CD1c-positive myeloid dendritic cell (primary cell): ENCODE results near the gene ADAMTSL2.

Experiments used
- DNase-seq: peaks from one replicate; pipeline ENCODE4 v3.0.0-alpha.2; 2016; ENCODE audit errors: extremely low spot score

ADAMTSL2 gene

GRCh38 chr9:133534346-133535291, at the start of gene ADAMTSL2:
ADAMTSL2 (plus strand) TSS chr9:133534704; CDS start chr9:133536713, 2,009 bp downstream.
- peak; percentile 26 for DNase-seq

- DNase-seq, result peak; percentile 27
Observed at GRCh38 chr9:133485531-133486260, 48.8 kb upstream of the ADAMTSL2 start.

GRCh38 chr9:133487331-133487725, 47.2 kb upstream of the ADAMTSL2 start:
- no peak for DNase-seq

DNA sequence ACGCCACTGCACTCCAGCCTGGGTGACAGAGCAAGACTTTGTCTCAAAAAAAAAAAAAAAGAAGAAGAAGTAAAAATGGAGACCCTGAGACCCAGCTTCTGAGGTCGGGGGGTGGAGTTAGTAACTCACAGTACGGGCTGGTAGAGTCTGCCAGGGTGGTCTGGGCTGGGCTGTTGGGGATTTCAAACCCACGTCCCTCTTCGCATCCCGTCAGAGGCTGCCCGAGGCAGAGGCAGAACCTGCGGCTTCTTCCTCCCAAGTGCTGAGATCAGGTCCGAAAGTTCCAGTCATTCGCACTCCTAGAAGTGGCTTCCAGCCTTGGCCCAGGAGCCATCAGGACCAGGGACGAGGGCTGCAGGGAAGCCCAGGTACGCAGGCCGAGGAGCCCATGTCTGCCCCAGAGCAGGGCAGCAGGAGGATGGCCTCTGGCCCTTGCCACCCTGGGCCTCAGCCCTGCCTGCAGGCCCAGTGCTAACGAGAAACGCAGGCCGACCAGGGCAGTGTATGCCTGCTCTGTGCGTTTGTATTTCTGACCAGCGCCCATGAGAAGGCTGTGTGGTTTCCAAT, 45.7 kb upstream of the ADAMTSL2 start:
- no peak for DNase-seq

DNA sequence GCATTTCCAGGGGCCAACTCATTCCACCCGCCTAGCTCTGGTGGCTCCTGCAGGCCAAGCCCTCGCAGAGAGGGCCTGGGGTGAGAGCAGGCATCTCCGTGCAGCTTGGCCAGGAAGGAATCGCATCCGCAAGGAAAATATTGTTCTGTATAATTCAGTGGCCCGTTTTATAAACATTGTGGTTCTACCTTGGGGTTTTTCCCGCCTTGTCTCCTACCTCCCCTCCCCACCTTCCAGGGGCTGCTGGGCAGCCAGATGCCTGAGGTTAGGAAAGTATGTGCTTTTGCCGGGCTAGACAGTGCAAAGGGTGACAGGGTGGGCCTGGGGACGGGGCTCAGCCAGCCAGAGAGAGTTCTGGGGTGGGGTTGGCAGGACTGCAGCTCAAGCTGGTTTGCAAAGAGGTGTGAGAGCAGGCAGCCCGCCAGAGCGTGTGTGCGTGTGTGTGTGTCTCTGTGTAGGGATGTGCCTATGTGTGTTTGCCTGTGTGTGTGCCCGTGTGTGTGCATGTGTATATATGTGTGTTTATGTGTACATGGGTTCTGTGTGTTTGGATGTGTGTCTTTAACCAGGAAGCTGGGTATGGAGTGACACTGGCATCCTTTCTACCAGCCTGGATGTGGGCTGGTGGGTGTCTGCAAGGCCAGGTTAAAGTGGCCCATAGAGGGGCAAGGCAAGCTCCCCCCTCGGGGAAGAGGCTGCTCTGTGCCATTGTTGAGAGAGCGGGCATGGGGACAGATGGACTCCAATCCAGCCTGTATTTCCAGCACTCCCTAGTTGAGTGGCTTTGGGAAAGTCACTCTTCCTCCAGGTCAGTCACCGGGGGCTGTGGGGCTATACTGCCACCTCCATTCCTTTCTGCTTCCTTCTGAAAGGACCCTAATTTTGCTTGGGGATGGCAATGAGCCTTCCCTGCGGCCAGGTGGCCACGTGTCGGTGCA, 45.0 kb upstream of the ADAMTSL2 start:
- no peak for DNase-seq

DNA sequence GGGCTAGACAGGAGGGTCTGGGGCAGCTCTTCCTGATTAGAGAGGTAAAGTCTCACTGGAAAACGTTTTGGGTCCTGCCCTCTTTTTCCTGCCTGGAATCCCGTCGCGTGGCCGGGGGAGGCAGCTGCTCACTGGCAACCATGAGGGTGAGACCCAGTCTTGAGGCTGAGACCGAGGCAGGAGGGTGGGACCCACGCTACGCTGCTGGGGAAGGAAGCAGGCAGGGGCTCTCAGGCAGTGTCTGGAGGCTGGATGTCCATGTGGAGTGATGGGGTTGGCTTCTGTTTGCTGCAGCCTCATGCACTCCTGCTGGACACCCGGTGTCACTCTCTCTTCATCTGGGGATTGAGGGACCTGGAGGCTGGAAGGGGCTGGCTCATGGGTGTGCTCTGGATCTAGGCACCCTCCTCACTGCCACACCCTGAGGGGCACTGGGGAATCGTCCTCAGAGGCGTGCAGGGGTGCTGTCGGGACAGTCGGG, 44.3 kb upstream of the ADAMTSL2 start:
- DNase-seq, result no peak

DNA sequence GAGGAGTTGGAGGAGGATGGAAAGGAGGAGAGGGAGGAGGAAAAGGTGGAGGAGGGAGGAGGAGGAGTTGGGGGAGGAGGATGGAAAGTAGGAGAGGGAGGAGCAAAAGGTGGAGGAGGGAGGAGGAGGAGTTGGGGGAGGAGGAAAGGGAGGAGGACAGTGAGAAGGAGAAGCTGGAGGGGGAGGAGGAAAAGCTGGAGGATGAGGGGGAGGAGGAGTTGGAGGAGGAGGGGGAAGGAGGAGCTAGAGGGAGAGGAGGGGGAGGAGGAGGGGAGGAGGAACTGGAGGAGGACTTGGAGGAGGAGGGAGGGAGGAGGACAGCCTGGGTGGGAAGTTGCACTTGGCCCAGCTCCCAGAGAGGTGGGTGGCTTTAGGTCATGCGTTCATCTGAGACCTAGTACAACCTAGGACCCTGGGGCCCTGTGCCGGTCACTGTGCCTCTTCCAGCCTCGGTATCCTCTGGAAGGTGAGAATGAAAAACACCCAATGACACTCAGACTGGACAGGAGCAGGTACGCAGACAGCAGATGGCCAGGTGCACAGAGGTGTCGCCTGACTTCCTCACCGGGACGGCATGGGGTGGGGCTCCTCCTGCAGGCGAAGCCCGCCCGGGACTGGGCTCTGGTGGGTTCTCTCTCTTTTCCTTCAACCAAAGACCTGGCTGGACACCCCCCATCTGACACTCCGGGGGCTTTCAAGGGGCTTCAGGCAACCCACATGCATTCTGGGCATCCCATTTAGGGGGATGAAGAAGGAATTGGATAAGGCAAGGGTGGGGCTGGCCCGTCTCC, 43.4 kb upstream of the ADAMTSL2 start:
- DNase-seq, result no peak

DNA sequence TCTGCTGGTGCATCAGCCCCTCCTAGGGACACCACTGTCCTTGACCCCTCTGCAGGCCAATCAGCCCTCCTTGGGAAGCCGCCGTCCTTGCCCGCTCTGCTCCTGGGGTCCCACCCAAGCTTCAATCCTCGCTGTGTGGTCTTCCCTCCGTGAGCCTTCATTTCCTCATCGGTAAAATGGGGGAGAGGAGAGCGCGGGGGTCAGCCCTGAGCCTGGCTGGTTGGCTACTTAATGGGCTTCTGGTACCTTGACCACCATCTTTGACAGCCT, 42.9 kb upstream of the ADAMTSL2 start:
- DNase-seq, result no peak

DNA sequence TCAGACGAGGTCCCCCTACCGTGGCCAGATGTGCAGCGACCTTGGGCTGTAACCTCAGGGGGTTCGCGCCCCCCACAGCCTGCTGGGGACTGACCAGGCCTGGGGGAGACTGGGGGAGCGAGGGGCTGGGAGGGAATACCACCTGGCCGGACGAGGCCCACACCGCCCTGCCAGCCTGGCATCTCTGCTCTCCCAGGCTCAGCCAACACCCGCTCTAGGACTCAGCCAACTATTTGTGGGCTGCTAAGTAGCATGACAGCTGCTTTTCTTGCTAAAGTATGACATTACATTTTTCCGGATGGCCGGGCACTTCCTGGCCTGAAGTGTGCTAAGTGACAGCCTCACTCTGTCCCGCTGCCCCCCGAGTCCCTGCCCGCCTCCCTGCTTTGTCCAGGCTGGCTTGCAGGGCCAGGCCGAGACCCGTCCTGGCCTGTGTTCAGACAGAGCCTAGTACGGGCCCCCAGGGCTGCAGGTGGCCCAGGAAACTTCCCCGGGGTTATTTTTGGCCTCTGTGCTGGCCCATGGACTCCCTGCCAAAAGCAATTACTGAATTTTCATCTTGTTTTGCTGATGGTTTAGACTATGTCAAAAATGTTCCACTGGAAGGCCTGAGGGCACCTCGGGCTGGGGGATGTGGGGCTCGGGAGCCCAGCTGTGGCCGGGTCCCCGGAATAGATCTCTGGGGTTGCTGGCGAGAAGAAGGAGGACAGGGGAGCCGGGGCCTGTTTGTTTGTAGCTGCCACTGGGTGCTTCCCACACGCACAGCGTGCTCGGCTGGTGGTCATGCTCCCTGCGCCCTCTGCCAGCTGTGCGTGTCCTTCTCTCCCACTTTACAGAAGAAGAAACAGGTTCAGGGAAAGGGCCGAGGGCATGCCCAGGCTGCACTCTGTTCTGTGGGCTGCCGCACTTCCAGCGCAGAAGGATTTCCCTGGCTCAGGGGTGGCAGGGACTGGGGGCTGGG, 42.2 kb upstream of the ADAMTSL2 start:
- DNase-seq, result no peak

- DNase-seq, result no peak
Observed at GRCh38 chr9:133493428-133493827, 41.1 kb upstream of the ADAMTSL2 start.

DNA sequence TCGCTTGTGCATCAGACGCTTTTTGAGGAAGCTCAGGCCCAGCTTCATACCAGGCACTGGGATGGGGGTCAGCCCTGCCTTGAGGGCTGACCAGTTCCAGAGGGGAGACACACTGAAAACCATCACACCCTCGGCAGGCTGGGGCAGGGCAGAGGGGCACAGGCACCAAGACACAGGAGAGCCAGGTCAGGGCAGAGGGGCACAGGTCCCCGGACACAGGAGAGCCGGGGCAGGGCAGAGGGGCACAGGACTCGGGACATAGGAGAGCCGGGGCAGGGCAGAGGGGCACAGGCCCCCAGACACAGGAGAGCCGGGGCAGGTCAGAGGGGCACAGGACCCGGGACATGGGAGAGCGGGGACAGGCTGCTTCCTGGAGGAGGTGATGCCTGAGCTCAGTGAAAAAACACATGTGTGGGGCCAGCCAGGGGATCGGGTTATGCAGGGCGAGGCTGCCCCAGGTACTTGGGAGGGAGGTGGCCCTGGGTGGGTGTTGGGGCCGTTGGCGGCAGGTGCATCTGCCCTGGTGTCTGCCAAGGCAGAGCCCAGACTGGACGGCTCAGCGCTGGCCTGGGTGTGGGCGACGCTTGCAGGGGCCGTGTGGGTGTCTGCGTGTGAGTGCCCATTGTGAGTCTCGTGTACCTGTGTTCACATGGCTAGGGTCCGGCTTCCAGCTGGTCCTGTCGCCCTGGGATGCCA, 40.5 kb upstream of the ADAMTSL2 start:
- DNase-seq, result no peak

DNA sequence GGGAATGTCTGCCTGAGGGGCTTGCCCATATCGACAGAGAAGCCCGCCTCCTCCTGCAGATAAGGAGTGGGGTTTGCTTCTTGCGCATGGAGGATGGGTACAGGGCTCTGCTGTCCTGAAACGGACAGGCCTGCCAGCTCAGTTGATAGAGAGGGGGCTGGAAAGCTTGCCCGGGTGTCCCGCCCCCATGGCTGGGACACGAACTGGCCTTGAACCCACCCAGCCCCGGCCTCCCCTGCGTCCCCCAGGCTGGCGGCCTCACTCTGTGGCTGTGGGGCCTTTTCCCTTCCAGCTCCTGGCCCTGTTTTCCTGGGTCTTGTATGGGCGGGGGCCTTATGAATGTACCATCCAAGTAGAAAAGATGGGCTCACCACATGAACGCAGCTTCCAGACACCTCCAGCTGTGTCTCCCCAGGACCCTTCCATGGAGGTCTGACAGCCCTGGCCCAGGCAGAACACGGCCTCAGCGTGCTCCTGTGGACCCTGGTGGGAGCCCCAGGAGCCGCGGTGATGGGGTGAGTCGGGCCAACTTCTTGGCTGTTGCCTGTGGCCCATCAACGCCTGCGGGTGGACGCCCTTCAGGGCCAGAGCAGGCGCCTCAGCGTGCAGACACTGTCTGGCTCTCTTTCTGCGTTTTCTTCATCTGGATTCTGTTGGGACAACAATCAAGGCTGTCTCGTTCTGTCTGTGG, 39.7 kb upstream of the ADAMTSL2 start:
- no peak for DNase-seq

DNA sequence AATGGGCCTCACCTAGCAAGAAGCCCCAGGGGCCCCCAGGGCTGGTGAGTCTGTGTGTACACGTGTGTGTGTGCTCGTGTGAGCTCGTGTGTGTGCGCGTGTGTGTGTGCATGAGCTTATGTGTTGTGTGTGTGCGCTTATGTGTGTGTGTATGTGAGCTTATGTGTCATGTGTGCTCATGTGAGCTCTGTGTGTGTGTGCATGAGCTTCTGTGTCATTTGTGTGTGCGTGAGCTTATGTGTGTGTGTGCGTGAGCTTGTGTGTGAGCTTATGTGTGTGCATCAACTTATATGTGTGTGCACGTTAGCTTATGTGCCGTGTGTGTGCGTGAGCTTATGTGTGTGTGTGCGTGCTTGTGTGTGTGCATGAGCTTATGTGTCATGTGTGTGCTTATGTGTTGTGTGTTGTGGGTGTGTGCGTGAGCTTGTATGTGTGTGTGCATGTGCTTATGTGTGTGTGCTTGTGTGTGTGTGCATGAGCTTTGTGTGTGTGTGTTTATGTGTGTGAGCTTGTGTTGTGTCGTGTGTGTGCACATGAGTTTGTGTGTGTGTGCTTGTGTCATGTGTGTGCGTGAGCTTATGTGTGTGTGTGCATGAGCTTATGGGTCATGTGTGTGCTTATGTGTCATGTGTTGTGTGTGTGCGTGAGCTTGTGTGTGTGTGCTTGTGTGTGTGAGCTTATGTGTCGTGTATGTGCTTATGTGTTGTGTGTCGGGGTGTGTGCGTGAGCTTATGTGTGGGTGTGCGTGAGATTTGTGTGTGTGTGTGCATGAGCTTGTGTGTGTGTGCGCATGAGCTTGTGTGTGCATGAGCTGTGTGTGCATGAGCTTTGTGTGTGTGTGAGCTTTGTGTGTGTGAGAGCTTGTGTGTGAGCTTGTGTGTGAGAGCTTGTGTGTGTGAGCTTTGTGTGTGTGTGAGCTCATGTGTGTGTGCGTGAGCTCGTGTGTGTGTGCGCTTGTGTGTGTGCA, 38.9 kb upstream of the ADAMTSL2 start:
- no peak for DNase-seq

- DNase-seq, result no peak
Observed at GRCh38 chr9:133496861-133497842, 37.4 kb upstream of the ADAMTSL2 start.

- no peak for DNase-seq
Observed at GRCh38 chr9:133499132-133499891, 35.2 kb upstream of the ADAMTSL2 start.
